ENCODE data around the gene OSBP.

- TF ChIP-seq TARDBP (IDR thresholded peaks at IDR 0.05) (no peak), FOXA1 (IDR thresholded peaks at IDR 0.05) (no peak), SP1 (IDR thresholded peaks at IDR 0.05) (no peak), FOXK2 (IDR thresholded peaks at IDR 0.05) (no peak)
Observed at GRCh38 chr11:59601788-59602187, 13.8 kb downstream of the OSBP start.
